ENCODE results near the gene PRR5L. TPM values are rescaled to one million over a fixed set of nuclear protein-coding genes. Genes with fewer than 3 reads are reported as not detected.

Gene PRR5L
- polyA plus RNA-seq, 3 donors = 3.5 to 16.0 (median 7.4) TPM

GRCh38 chr11:36304351-36304750 lies 8.3 kb downstream of the PRR5L start:
- intact Hi-C loops (cut with micrococcal nuclease) = loop anchor here (5.0 kb wide), 2 partner anchors 168 to 183 kb away; no protein-coding TSS in a partner anchor
- no peak overlapping the region for H3K4me3 ChIP-seq (replicated peaks in 1 of 3; ENCODE audit: low read depth in 2 of 3, low read length in 3 of 3)
- H3K9ac ChIP-seq (ENCODE audit: insufficient read depth, low read length, poor library complexity, severe bottlenecking) = no peak overlapping the region
- H4K20me1 ChIP-seq (ENCODE audit: insufficient read depth, low read length) = no peaks in the 10 kb centered on the region
- WGBS (ENCODE audit: insufficient coverage) = no CpG with 5 or more reads among the region's 1 CpG
- Mint-ChIP-seq H3K4me3 (no peak overlapping the region), H3K9me3 (peaks cover 0 to 2% (median 0%) of the 10 kb centered on the region in 7 donors), H3K36me3 (no peaks in the 10 kb centered on the region), H3K4me1 (peaks cover 13% of the 10 kb centered on the region), H3K27ac (peak overlapping the region in 2 of 7 donors; percentile 10 to 44), H3K27me3 (ENCODE audit: low read depth in 3 of 3) (peaks cover 0 to 2% (median 0%) of the 10 kb centered on the region in 3 donors)
- H2AFZ ChIP-seq (ENCODE audit: insufficient read depth, low read depth, low read length, poor library complexity, severe bottlenecking) = no peak overlapping the region
- no peaks in the 10 kb centered on the region for H3K36me3 ChIP-seq (replicated peaks in 1 of 2; ENCODE audit: control insufficient read depth in 1 of 2, insufficient read depth in 2 of 2, low read length in 2 of 2)
- no peak overlapping the region for H3K4me2 ChIP-seq (replicated peaks; ENCODE audit: extremely low read depth, low read length, poor library complexity, severe bottlenecking)
- DNase-seq = peak in 2 of 3 donors; percentile 32 to 36
- no peaks in the 10 kb centered on the region for H3K9me3 ChIP-seq (replicated peaks in 1 of 2; ENCODE audit: control insufficient read depth in 1 of 2, insufficient read depth in 1 of 2, low read length in 2 of 2)
- no peaks in the 10 kb centered on the region for H3K79me2 ChIP-seq (ENCODE audit: insufficient read depth, low read length)
- peaks cover 11 to 19% of the 10 kb centered on the region in 2 donors for H3K4me1 ChIP-seq (ENCODE audit: control insufficient read depth in 1 of 2, insufficient read depth in 2 of 2, low read length in 2 of 2)
- no peak overlapping the region for H3K27ac ChIP-seq (ENCODE audit: low read depth in 1 of 2, low read length in 2 of 2)
- no peak for TF ChIP-seq CTCF (IDR thresholded peaks at IDR 0.05)
- no peaks in the 10 kb centered on the region for H3K27me3 ChIP-seq (ENCODE audit: control insufficient read depth in 2 of 2, insufficient read depth in 2 of 2, low read length in 2 of 2)

- H3K9me3 ChIP-seq (replicated peaks in 1 of 2; ENCODE audit: control insufficient read depth in 1 of 2, insufficient read depth in 1 of 2, low read length in 2 of 2) = no peaks in the 10 kb centered on the region
- Mint-ChIP-seq H3K4me1 (peaks cover 13% of the 10 kb centered on the region), H3K4me3 (no peak overlapping the region), H3K36me3 (no peaks in the 10 kb centered on the region), H3K27me3 (ENCODE audit: low read depth in 3 of 3) (peaks cover 0 to 2% (median 1%) of the 10 kb centered on the region in 3 donors), H3K9me3 (peaks cover 0 to 2% (median 0%) of the 10 kb centered on the region in 7 donors), H3K27ac (no peak overlapping the region)
- H3K4me3 ChIP-seq (replicated peaks in 1 of 3; ENCODE audit: low read depth in 2 of 3, low read length in 3 of 3) = no peak overlapping the region
- H2AFZ ChIP-seq (ENCODE audit: insufficient read depth, low read depth, low read length, poor library complexity, severe bottlenecking) = no peak overlapping the region
- no peaks in the 10 kb centered on the region for H3K79me2 ChIP-seq (ENCODE audit: insufficient read depth, low read length)
- H3K4me1 ChIP-seq (ENCODE audit: control insufficient read depth in 1 of 2, insufficient read depth in 2 of 2, low read length in 2 of 2) = peaks cover 11 to 19% of the 10 kb centered on the region in 2 donors
- no peak overlapping the region for H3K9ac ChIP-seq (ENCODE audit: insufficient read depth, low read length, poor library complexity, severe bottlenecking)
- H4K20me1 ChIP-seq (ENCODE audit: insufficient read depth, low read length) = no peaks in the 10 kb centered on the region
- no peak for TF ChIP-seq CTCF (IDR thresholded peaks at IDR 0.05)
- no peak overlapping the region for H3K27ac ChIP-seq (ENCODE audit: low read depth in 1 of 2, low read length in 2 of 2)
- no peaks in the 10 kb centered on the region for H3K27me3 ChIP-seq (ENCODE audit: control insufficient read depth in 2 of 2, insufficient read depth in 2 of 2, low read length in 2 of 2)
- H3K36me3 ChIP-seq (replicated peaks in 1 of 2; ENCODE audit: control insufficient read depth in 1 of 2, insufficient read depth in 2 of 2, low read length in 2 of 2) = no peaks in the 10 kb centered on the region
- WGBS (ENCODE audit: insufficient coverage) = no CpG with 5 or more reads among the region's 1 CpG
- no peak for DNase-seq
- H3K4me2 ChIP-seq (replicated peaks; ENCODE audit: extremely low read depth, low read length, poor library complexity, severe bottlenecking) = no peak overlapping the region
- intact Hi-C loops (cut with micrococcal nuclease) = no loop called here
Measured at GRCh38 chr11:36305047-36305446, 9.0 kb downstream of the PRR5L start.

Measured in CD14-positive monocyte (primary cell).